HepG2 (cell line): Measurements from ENCODE around the gene UGT2B28. TPM values are rescaled to one million over a fixed set of nuclear protein-coding genes. Genes with fewer than 3 reads are reported as not detected.
"Not testable (repeated sequence)": the region's sequence is repeated elsewhere in the genome, so short reads cannot be mapped to it uniquely, and the experiment has no call there.

Experiments used
- ATAC-seq: fragments of 200-7000 bp; cut with Tn5 transposase; 3 replicates; pipeline ENCODE4 v1.9.1; 2020; ENCODE audit warnings: mild to moderate bottlenecking, moderate library complexity
- BruUV-seq: library from RNA; stranded (reverse); fragments of 400-500 nt; replicated peaks from 2 replicates; lab custom pipeline; 2021; lab: Mats Ljungman, UMichigan
- CTCF ChIA-PET: fragments of 300-600 bp; formaldehyde crosslinking; extraction: SDS; loops from one replicate; lab custom pipeline; 2021; ENCODE audit warnings: low total read pairs, inconsistent platforms, low intra/inter-chr PET ratio; lab: Yijun Ruan, JAX
- POLR2A ChIA-PET: fragments of 350-600 bp; sonication (Branson Sonifier 250); formaldehyde crosslinking; loops from one replicate; lab custom pipeline; 2020; ENCODE audit warnings: antibody characterized with exemption, inconsistent platforms; lab: Yijun Ruan, JAX
- DNase-seq: peaks from one replicate; pipeline ENCODE4 v3.0.0-alpha.2; 2015; ENCODE audit warnings: low spot score
- FAIRE-seq: peaks from 3 replicates; lab custom pipeline; 2011; peaks lifted over from hg19 to GRCh38; lab: Jason Lieb, UNC
- H2AFZ ChIP-seq: one replicate; pipeline ENCODE4 v1.6.1; 2011; ENCODE audit warnings: low read length, inconsistent platforms
- H3K27ac ChIP-seq: fragments of 300-600 bp; 3 replicates; pipeline ENCODE4 v1.8.0; 2011; ENCODE audit warnings: mixed run types, mild to moderate bottlenecking, mixed read lengths, low read length, inconsistent platforms; ENCODE audit not compliant: insufficient read depth; ENCODE audit errors: extremely low read length
- H3K27me3 ChIP-seq, 2 experiments: fragments of 200-600 bp in 1 of 2; 2 replicates in 1 of 2; 3 replicates in 1 of 2; pipeline versions ENCODE4 v1.6.0 to v1.8.0; 2011; ENCODE audit warnings: low read length in 2 of 2, mild to moderate bottlenecking in 2 of 2, moderate library complexity in 2 of 2, inconsistent platforms in 1 of 2; ENCODE audit not compliant: insufficient read depth in 2 of 2, control insufficient read depth in 1 of 2
- H3K36me3 ChIP-seq, 2 experiments: fragments of 200-600 bp in 1 of 2; replicated peaks in 1 of 2; 2 replicates in 1 of 2; 3 replicates in 1 of 2; pipeline versions ENCODE4 v1.5.1 to v1.8.0; 2011; ENCODE audit warnings: low read length in 2 of 2, inconsistent platforms in 1 of 2; ENCODE audit not compliant: insufficient read depth in 2 of 2, control insufficient read depth in 1 of 2
- H3K4me1 ChIP-seq: 2 replicates; pipeline ENCODE4 v1.5.1; 2012; ENCODE audit warnings: low read length, inconsistent platforms; ENCODE audit not compliant: insufficient read depth
- H3K4me2 ChIP-seq: 2 replicates; pipeline ENCODE4 v1.6.0; 2011; ENCODE audit warnings: low read depth, low read length, inconsistent platforms
- H3K4me3 ChIP-seq, 3 experiments: fragments of 200-600 bp in 1 of 3; sonication (generic), shearing (Covaris generic) in 1 of 3; replicated peaks in 1 of 3; 2 replicates each; pipeline ENCODE4 v1.5.1; 2011 to 2016; ENCODE audit warnings: low read length in 3 of 3, inconsistent platforms in 2 of 3, low read depth in 2 of 3, mild to moderate bottlenecking in 2 of 3, control low read depth in 1 of 3, mixed read lengths in 1 of 3; ENCODE audit not compliant: insufficient read depth in 1 of 3
- H3K79me2 ChIP-seq: one replicate; pipeline ENCODE4 v1.6.1; 2011; ENCODE audit warnings: low read length, inconsistent platforms; ENCODE audit not compliant: insufficient read depth
- H3K9ac ChIP-seq: 2 replicates; pipeline ENCODE4 v1.6.0; 2011; ENCODE audit warnings: mild to moderate bottlenecking, low read depth, low read length, inconsistent platforms; ENCODE audit not compliant: insufficient read depth
- H3K9me3 ChIP-seq: 2 replicates; pipeline ENCODE4 v1.5.1; 2012; ENCODE audit warnings: mild to moderate bottlenecking, low read length
- H4K20me1 ChIP-seq: 2 replicates; pipeline ENCODE4 v1.6.0; 2011; ENCODE audit warnings: inconsistent platforms, mild to moderate bottlenecking, low read length, moderate library complexity; ENCODE audit not compliant: insufficient read depth
- STAG1 ChIP-seq: sonication (generic); formaldehyde crosslinking; IDR thresholded peaks from 2 replicates; pipeline ENCODE4 v1.4.0; 2020; ENCODE audit warnings: missing genetic modification reagents
- WGBS: methylation state at CpG from one replicate; pipeline ENCODE4 v1.1.6; 2017; ENCODE audit warnings: low lambda C conversion rate; 5-methylcytosine and 5-hydroxymethylcytosine counted together
- in situ Hi-C: cut with HindIII; loops from 2 replicates; pipeline ENCODE4 v1.10.0; 2017; ENCODE audit warnings: low pct_unique_long_range_greater_than_20kb; ENCODE audit not compliant: extremely low pct_ligation_motif_present
- intact Hi-C: fragments of 100-400 bp; cut with micrococcal nuclease; formaldehyde crosslinking; loops from one replicate; pipeline ENCODE4 v1.10.0; 2022; ENCODE audit not compliant: unreplicated experiment
- polyA plus RNA-seq, 8 experiments: library from polyadenylated mRNA; depleted of rRNA in 3 of 8; stranded (reverse) in 7 of 8; unstranded in 1 of 8; fragments of >200 nt; fragmentation: Illumina TruSeq in 4 of 8; extraction: Trizol in 4 of 8; gene quantifications; 2 replicates each; pipeline versions ENCODE4 v1.2.1 to v1.2.3, GENCODE V29; 2011 to 2016; ENCODE audit warnings: low read depth in 4 of 8, missing spikeins in 1 of 8, mixed read lengths in 1 of 8; ENCODE audit not compliant: insufficient read depth in 1 of 8
- total RNA-seq, 5 experiments: library from RNA; depleted of rRNA; stranded (reverse); fragments of >200 nt; fragmentation: Illumina TruSeq; extraction: Trizol; gene quantifications; 2 replicates each; pipeline ENCODE4 v1.2.3, GENCODE V29; 2016; ENCODE audit warnings: low read depth in 1 of 5

UGT2B28 gene
- total and polyA plus RNA-seq, 2 of the 13 experiments (the other 11 are each of a cell fraction or from before 2014, with no cell fraction given) = not detected

- H2AFZ ChIP-seq, BruUV-seq, in situ Hi-C loops: not testable (repeated sequence)
Measured at GRCh38 chr4:69335485-69335884, 55.2 kb downstream of the UGT2B28 start.

DNA sequence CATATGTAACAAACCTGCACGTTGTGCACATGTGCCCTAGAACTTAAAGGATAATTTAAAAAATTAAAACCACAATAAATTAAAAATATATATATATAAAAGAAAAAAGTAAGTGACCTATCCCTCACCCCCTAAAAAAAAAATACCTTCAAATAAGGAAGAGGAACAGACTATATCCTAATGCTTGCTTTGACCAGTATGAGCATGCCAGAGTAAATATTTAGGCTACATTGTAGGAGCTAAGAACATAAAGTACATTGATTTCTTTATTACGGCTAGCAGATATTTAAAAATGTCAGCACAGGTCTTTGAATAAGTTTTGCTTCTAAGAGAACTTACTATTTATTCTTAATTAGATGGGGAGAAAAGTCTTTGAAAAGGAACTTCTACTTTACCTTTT, 62.8 kb downstream of the UGT2B28 start:
- H3K27me3 ChIP-seq, H3K4me3 ChIP-seq, H3K79me2 ChIP-seq, FAIRE-seq, DNase-seq, POLR2A ChIA-PET, H3K9me3 ChIP-seq, in situ Hi-C loops, H3K9ac ChIP-seq, H3K4me2 ChIP-seq, intact Hi-C loops, H4K20me1 ChIP-seq, H2AFZ ChIP-seq, CTCF ChIA-PET, BruUV-seq, ATAC-seq, H3K27ac ChIP-seq, H3K4me1 ChIP-seq, H3K36me3 ChIP-seq: not testable (repeated sequence)
- WGBS = 6% methylated on average over 2 of the region's 2 CpGs

More at GRCh38 chr4:69335485-69335884, 55.2 kb downstream of the UGT2B28 start:
- POLR2A ChIA-PET, H3K79me2 ChIP-seq, ATAC-seq, H3K36me3 ChIP-seq, CTCF ChIA-PET, H3K27ac ChIP-seq, H3K27me3 ChIP-seq, H3K9ac ChIP-seq, H4K20me1 ChIP-seq, H3K4me1 ChIP-seq, DNase-seq, H3K4me2 ChIP-seq, intact Hi-C loops, H3K9me3 ChIP-seq, FAIRE-seq, H3K4me3 ChIP-seq: not testable (repeated sequence)
- TF ChIP-seq STAG1 (CRISPR knock-in tag) = peak; percentile 19; the same call in 1 of the 2 replicates

DNA sequence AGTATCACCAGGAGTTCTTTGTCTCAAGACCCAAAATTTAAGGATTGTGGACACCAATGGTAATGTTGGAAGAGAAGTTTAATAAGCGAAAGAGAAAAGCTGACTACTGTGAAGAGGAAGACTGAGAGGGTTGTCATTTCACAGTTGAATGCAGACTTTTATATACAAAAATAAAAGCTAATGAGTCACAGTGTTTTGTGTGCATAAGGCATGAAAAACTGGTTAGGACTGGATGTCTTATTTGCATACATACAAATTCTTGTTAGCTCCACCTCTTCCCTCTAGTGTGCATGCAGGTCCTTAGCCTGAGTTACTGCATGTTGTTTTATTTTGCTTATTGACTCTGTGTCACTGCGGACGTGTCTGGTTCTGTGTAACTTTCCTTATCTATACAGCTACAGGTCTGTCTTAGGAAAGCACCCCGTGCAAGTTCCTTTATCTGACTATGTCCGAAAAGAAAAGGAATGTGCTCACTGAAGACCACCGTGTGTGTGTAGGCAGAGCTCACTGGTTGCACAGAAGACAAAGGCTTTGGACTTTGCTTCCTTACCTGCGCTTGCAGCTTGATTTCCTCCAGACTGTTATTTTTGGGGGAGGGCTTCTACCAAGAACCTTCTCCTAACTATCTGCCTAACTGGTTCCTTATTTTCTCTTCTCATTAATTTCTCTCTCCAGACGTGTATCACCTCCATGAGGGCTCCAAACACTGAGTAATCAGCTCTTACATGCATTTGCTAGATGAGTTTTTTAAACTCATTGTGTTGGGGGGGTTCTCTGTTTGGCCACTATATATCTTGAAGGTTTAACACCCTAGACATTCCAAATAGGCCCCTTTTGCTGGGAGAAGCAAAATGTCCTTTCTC, 63.5 kb downstream of the UGT2B28 start:
- BruUV-seq, H3K4me2 ChIP-seq, DNase-seq, H2AFZ ChIP-seq, H3K9me3 ChIP-seq, H3K4me1 ChIP-seq, H3K27me3 ChIP-seq, ATAC-seq, H4K20me1 ChIP-seq, H3K9ac ChIP-seq, H3K4me3 ChIP-seq, in situ Hi-C loops, intact Hi-C loops, H3K79me2 ChIP-seq, H3K36me3 ChIP-seq, CTCF ChIA-PET, POLR2A ChIA-PET, FAIRE-seq, H3K27ac ChIP-seq: not testable (repeated sequence)
- WGBS = 12% methylated on average over 8 of the region's 8 CpGs
